ENCODE data around the gene HADHA. TPM values are rescaled to one million over a fixed set of nuclear protein-coding genes. Genes with fewer than 3 reads are reported as not detected.

The HADHA gene
- total RNA-seq, 2 experiments from 2014 or later: 149 to 154 TPM

- ChIA-PET POLR2A (no interaction called here), CTCF (interaction anchor here (1.6 kb wide), 1 partner anchor 20 kb away, joined by 6 read pairs; no protein-coding TSS in a partner anchor)
- no peak overlapping the region for H3K27ac Mint-ChIP-seq
- no peaks in the 10 kb centered on the region for H3K36me3 Mint-ChIP-seq (ENCODE audit: low read depth)
- H3K27me3 Mint-ChIP-seq: no peaks in the 10 kb centered on the region
- H3K4me1 Mint-ChIP-seq: no peaks in the 10 kb centered on the region
- H3K4me3 Mint-ChIP-seq: no peak overlapping the region
- DNase-seq (no peak), ATAC-seq (no peak)
- intact Hi-C loops (cut with DNase I, micrococcal nuclease): no loop called here
- no peaks in the 10 kb centered on the region for H3K9me3 Mint-ChIP-seq (ENCODE audit: low read depth)
Measured at GRCh38 chr2:26164231-26164630, 80.2 kb downstream of the HADHA start.

DNA sequence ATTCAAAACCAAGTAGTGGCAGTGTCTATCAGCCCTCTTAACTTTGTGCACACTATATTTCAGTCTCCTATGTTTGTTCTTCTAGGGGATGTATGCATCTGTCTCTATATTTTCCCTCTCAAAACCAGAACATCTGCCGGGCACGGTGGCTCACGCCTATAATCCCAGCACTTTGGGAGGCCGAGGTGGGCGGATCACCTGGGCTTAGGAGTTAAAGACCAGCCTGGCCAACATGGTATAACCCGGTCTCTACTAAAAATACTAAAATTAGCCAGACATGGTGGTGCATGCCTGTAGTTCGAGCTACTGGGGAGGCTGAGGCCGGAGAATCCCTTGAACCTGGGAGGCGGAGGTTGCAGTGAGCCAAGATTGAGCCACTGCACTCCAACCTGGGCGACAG is 81.5 kb downstream of the HADHA start:
- H3K4me1 Mint-ChIP-seq: no peaks in the 10 kb centered on the region
- no peaks in the 10 kb centered on the region for H3K9me3 Mint-ChIP-seq (ENCODE audit: low read depth)
- CTCF ChIA-PET: interaction anchor here (1.6 kb wide), 1 partner anchor 21 kb away, joined by 6 read pairs; no protein-coding TSS in a partner anchor
- intact Hi-C loops (cut with DNase I, micrococcal nuclease): no loop called here
- ATAC-seq (no peak), DNase-seq (no peak)
- H3K4me3 Mint-ChIP-seq: no peak overlapping the region
- no peak overlapping the region for H3K27ac Mint-ChIP-seq
- no peaks in the 10 kb centered on the region for H3K27me3 Mint-ChIP-seq
- POLR2A ChIA-PET: no interaction called here
- H3K36me3 Mint-ChIP-seq (ENCODE audit: low read depth): no peaks in the 10 kb centered on the region

DNA sequence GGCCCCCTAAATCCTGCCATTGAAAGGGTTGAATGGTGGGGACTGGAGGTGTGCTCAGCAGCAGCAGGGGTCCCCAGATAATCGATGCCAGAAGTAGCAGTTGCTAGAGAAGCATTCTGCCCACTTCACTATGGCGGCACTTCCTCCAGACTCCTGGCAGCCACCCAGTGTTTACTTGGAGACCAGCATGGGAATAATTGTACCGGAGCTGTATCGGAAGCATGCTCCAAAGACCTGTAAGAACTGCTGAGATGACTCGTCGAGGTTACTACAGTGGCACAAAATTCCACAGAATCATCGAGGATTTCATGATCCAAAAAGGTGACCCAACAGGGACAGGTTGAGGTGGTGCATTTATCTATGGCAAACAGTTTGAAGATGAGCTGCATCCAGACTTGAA is 82.5 kb downstream of the HADHA start:
- DNase-seq (no peak), ATAC-seq (no peak)
- ChIA-PET POLR2A (no interaction called here), CTCF (interaction anchor here (0.6 to 0.7 kb wide), 2 partner anchors 25 to 239 kb away, joined by 3 read pairs; no protein-coding TSS in a partner anchor)
- H3K27me3 Mint-ChIP-seq: peaks cover 2% of the 10 kb centered on the region
- H3K4me1 Mint-ChIP-seq: no peaks in the 10 kb centered on the region
- intact Hi-C loops (cut with DNase I, micrococcal nuclease): no loop called here
- H3K9me3 Mint-ChIP-seq (ENCODE audit: low read depth): peaks cover 2% of the 10 kb centered on the region
- H3K27ac Mint-ChIP-seq: no peak overlapping the region
- H3K4me3 Mint-ChIP-seq: no peak overlapping the region
- no peaks in the 10 kb centered on the region for H3K36me3 Mint-ChIP-seq (ENCODE audit: low read depth)

- no peak for ATAC-seq
- Mint-ChIP-seq H3K27me3 (peaks cover 8% of the 10 kb centered on the region), H3K27ac (no peak overlapping the region), H3K36me3 (ENCODE audit: low read depth) (no peaks in the 10 kb centered on the region), H3K4me1 (no peaks in the 10 kb centered on the region), H3K4me3 (no peak overlapping the region), H3K9me3 (ENCODE audit: low read depth) (peaks cover 2% of the 10 kb centered on the region)
- intact Hi-C loops (cut with DNase I, micrococcal nuclease): no loop called here
- DNase-seq: no peak
- CTCF ChIA-PET: interaction anchor here (0.6 kb wide), 1 partner anchor 353 kb away, joined by 3 read pairs; no protein-coding TSS in a partner anchor
- POLR2A ChIA-PET: no interaction called here
Measured at GRCh38 chr2:26157580-26157979, 86.9 kb downstream of the HADHA start.

- ATAC-seq: no peak
- no peaks in the 10 kb centered on the region for H3K4me1 Mint-ChIP-seq
- H3K36me3 Mint-ChIP-seq (ENCODE audit: low read depth): no peaks in the 10 kb centered on the region
Measured at GRCh38 chr2:26150243-26150642, 94.2 kb downstream of the HADHA start.

GRCh38 chr2:26148501-26148900 is 95.9 kb downstream of the HADHA start:
- no peak for DNase-seq
- intact Hi-C loops (cut with DNase I, micrococcal nuclease): loop anchor here in 1 of 2 experiments (10.0 kb wide), 1 partner anchor 544 kb away; no protein-coding TSS in a partner anchor
- POLR2A ChIA-PET: no interaction called here
- no peaks in the 10 kb centered on the region for H3K36me3 Mint-ChIP-seq (ENCODE audit: low read depth)
- ATAC-seq: no peak
- H3K27me3 Mint-ChIP-seq: peaks cover 17% of the 10 kb centered on the region
- no peaks in the 10 kb centered on the region for H3K9me3 Mint-ChIP-seq (ENCODE audit: low read depth)
- CTCF ChIA-PET: interaction anchor here (1.0 to 5.4 kb wide), 4 partner anchors 60 to 296 kb away, joined by 4 to 56 read pairs (median 7); no protein-coding TSS in a partner anchor
- H3K4me3 Mint-ChIP-seq: no peak overlapping the region
- H3K4me1 Mint-ChIP-seq: no peaks in the 10 kb centered on the region
- no peak overlapping the region for H3K27ac Mint-ChIP-seq

More at GRCh38 chr2:26150243-26150642, 94.2 kb downstream of the HADHA start:
- H3K4me3 Mint-ChIP-seq: no peak overlapping the region
- ChIA-PET POLR2A (no interaction called here), CTCF (interaction anchor here (1.0 kb wide), 1 partner anchor 65 kb away, joined by 3 read pairs; no protein-coding TSS in a partner anchor)
- H3K9me3 Mint-ChIP-seq (ENCODE audit: low read depth): no peaks in the 10 kb centered on the region
- peaks cover 21% of the 10 kb centered on the region for H3K27me3 Mint-ChIP-seq
- intact Hi-C loops (cut with DNase I, micrococcal nuclease): no loop called here
- no peak overlapping the region for H3K27ac Mint-ChIP-seq
- no peak for DNase-seq

DNA sequence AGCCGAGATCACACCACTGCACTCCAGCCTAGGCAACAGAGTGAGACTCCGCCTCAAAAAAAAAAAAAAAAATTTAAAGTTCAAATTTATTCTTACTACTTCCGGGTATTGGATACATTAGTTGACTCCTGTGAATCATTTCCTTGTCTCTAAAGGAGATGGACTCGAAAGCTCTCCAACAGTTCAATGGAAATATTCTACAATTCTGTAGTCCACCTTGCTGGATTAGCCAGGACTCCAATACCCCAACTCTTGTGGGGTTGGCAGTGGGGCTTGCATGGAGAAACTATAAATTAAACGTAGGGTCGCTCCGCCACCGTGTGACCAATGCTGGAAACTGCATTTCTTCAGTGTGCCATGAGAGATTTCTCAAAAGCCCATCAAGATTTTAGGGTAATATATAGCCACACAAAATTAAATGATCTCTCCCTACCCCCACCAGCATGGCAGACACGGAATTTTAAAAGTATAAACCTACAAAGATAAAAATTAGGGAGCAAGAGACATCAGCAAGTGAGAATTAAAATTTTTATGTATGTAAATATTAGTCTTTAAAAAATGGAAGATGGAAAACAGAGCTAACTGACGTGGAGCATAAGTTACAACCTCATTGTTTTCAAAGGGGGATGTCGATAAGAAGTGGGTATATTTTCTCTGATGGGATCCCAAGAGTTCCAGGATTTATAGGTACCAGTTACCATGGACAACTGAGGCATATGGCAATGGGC is 99.3 kb downstream of the HADHA start:
- intact Hi-C loops (cut with DNase I, micrococcal nuclease): loop anchor here (1.0 to 10.0 kb wide), 7 partner anchors 57 to 540 kb away; no protein-coding TSS in a partner anchor
- no peak overlapping the region for H3K27ac Mint-ChIP-seq
- POLR2A ChIA-PET: no interaction called here

GRCh38 chr2:26144031-26144430 is 100.4 kb downstream of the HADHA start:
- Mint-ChIP-seq H3K4me1 (no peaks in the 10 kb centered on the region), H3K9me3 (ENCODE audit: low read depth) (no peaks in the 10 kb centered on the region), H3K36me3 (ENCODE audit: low read depth) (no peaks in the 10 kb centered on the region), H3K27ac (no peak overlapping the region), H3K27me3 (peaks cover 4% of the 10 kb centered on the region), H3K4me3 (no peak overlapping the region)
- no peak for ATAC-seq
- ChIA-PET POLR2A (no interaction called here), CTCF (interaction anchor here (0.6 to 5.4 kb wide), 9 partner anchors 8 to 193 kb away, joined by 3 to 56 read pairs (median 4); no protein-coding TSS in a partner anchor)
- no peak for DNase-seq
- intact Hi-C loops (cut with DNase I, micrococcal nuclease): loop anchor here (2.0 to 10.0 kb wide), 3 partner anchors 193 to 539 kb away; no protein-coding TSS in a partner anchor

More for the DNA sequence above, 99.3 kb downstream of the HADHA start:
- CTCF ChIA-PET: interaction anchor here (0.6 to 5.4 kb wide), 19 partner anchors 9 to 709 kb away, joined by 3 to 56 read pairs (median 3); partner anchors contain the start of genes KIF3C and OTOF
- H3K4me1 Mint-ChIP-seq: no peaks in the 10 kb centered on the region
- no peaks in the 10 kb centered on the region for H3K9me3 Mint-ChIP-seq (ENCODE audit: low read depth)
- DNase-seq: peak; percentile 80
- no peaks in the 10 kb centered on the region for H3K36me3 Mint-ChIP-seq (ENCODE audit: low read depth)
- H3K4me3 Mint-ChIP-seq: no peak overlapping the region
- peaks cover 10% of the 10 kb centered on the region for H3K27me3 Mint-ChIP-seq
- peak; percentile 76 for ATAC-seq

- CTCF ChIA-PET: interaction anchor here (0.5 to 1.5 kb wide), 6 partner anchors 15 to 261 kb away, joined by 3 to 6 read pairs (median 3); no protein-coding TSS in a partner anchor
- no peaks in the 10 kb centered on the region for H3K9me3 Mint-ChIP-seq (ENCODE audit: low read depth)
- intact Hi-C loops (cut with DNase I, micrococcal nuclease): loop anchor here (5.0 to 10.0 kb wide), 2 partner anchors 289 to 536 kb away; no protein-coding TSS in a partner anchor
- no peaks in the 10 kb centered on the region for H3K4me1 Mint-ChIP-seq
- ATAC-seq (no peak), DNase-seq (no peak)
- no peaks in the 10 kb centered on the region for H3K36me3 Mint-ChIP-seq (ENCODE audit: low read depth)
- no peak overlapping the region for H3K4me3 Mint-ChIP-seq
- H3K27me3 Mint-ChIP-seq: no peaks in the 10 kb centered on the region
- no peak overlapping the region for H3K27ac Mint-ChIP-seq
- POLR2A ChIA-PET: no interaction called here
Measured at GRCh38 chr2:26141145-26141769, 103.2 kb downstream of the HADHA start.

Measured in activated CD4-positive, alpha-beta T cell treated with anti-CD3 and anti-CD28 coated beads for 36 hours (primary cell).